Mesodermal cell (in vitro differentiated cells): ENCODE measurements around the gene FABP6.
"Not testable (repeated sequence)": the region's sequence is repeated elsewhere in the genome, so short reads cannot be mapped to it uniquely, and the experiment has no call there.

Source experiments
- H3K27ac ChIP-seq: 2 replicates; pipeline ENCODE4 v1.7.0; 2013; ENCODE audit warnings: mild to moderate bottlenecking, low read depth, low read length, moderate library complexity; ENCODE audit not compliant: severe bottlenecking
- H3K36me3 ChIP-seq: 2 replicates; pipeline ENCODE4 v1.7.1; 2013; ENCODE audit warnings: mild to moderate bottlenecking, low read length, moderate library complexity; ENCODE audit not compliant: control insufficient read depth, insufficient read depth
- H3K4me1 ChIP-seq: one replicate; pipeline ENCODE4 v1.7.1; 2013; ENCODE audit warnings: mild to moderate bottlenecking, low read length; ENCODE audit not compliant: insufficient read depth, control insufficient read depth, poor library complexity, severe bottlenecking
- H3K4me3 ChIP-seq: 2 replicates; pipeline ENCODE4 v1.7.0; 2013; ENCODE audit warnings: low read length, control low read depth, mild to moderate bottlenecking; ENCODE audit not compliant: insufficient read depth, poor library complexity, severe bottlenecking; ENCODE audit errors: extremely low read depth
- H3K9me3 ChIP-seq: 2 replicates; pipeline ENCODE4 v1.7.1; 2013; ENCODE audit warnings: mild to moderate bottlenecking, low read length, moderate library complexity; ENCODE audit not compliant: control insufficient read depth
- WGBS, 2 experiments: methylation state at CpG; one replicate each; pipeline ENCODE4 v1.1.5; 2013; ENCODE audit warnings: missing lambda C conversion rate in 2 of 2; ENCODE audit not compliant: insufficient coverage in 2 of 2; 5-methylcytosine and 5-hydroxymethylcytosine counted together

The FABP6 gene

GRCh38 chr5:160249570-160249969 is 20.3 kb downstream of the FABP6 start:
- not testable (repeated sequence) for H3K4me1 ChIP-seq

GRCh38 chr5:160250226-160250625 is 20.9 kb downstream of the FABP6 start:
- 90 to 96% methylated on average over 4 of the region's 5 CpGs for WGBS, 2 experiments
- H3K27ac ChIP-seq = no peak overlapping the region
- no peak overlapping the region for H3K4me3 ChIP-seq
- H3K9me3 ChIP-seq = no peaks in the 10 kb centered on the region
- peaks cover 46% of the 10 kb centered on the region for H3K36me3 ChIP-seq
- no peaks in the 10 kb centered on the region for H3K4me1 ChIP-seq

More at GRCh38 chr5:160249570-160249969, 20.3 kb downstream of the FABP6 start:
- not testable (repeated sequence) for H3K27ac ChIP-seq, H3K9me3 ChIP-seq, H3K4me3 ChIP-seq
- no CpG with 5 or more reads among the region's 1 CpG for WGBS, 2 experiments
- H3K36me3 ChIP-seq = peaks cover 42% of the 10 kb centered on the region

- Histone ChIP-seq H3K4me3 (no peak overlapping the region), H3K36me3 (peaks cover 52% of the 10 kb centered on the region), H3K4me1 (no peaks in the 10 kb centered on the region), H3K27ac (no peak overlapping the region), H3K9me3 (no peaks in the 10 kb centered on the region)
- WGBS, 2 experiments = 100% methylated on average over 1 to 2 of the region's 2 CpGs
Observed at GRCh38 chr5:160250826-160251225, 21.5 kb downstream of the FABP6 start.

- H3K4me1 ChIP-seq = no peaks in the 10 kb centered on the region
- H3K4me3 ChIP-seq = no peak overlapping the region
- peaks cover 59% of the 10 kb centered on the region for H3K36me3 ChIP-seq
- 90 to 94% methylated on average over 9 to 11 of the region's 14 CpGs for WGBS, 2 experiments
- H3K27ac ChIP-seq = no peak overlapping the region
- no peaks in the 10 kb centered on the region for H3K9me3 ChIP-seq
Observed at GRCh38 chr5:160251406-160252155, 22.3 kb downstream of the FABP6 start.

- WGBS, 2 experiments = 94 to 97% methylated on average over 5 of the region's 9 CpGs
- Histone ChIP-seq H3K9me3 (no peaks in the 10 kb centered on the region), H3K27ac (no peak overlapping the region), H3K4me3 (no peak overlapping the region), H3K4me1 (no peaks in the 10 kb centered on the region), H3K36me3 (peaks cover 63% of the 10 kb centered on the region)
Observed at GRCh38 chr5:160252916-160253315, 23.6 kb downstream of the FABP6 start.

GRCh38 chr5:160253441-160253840 is 24.1 kb downstream of the FABP6 start:
- 93 to 96% methylated on average over 17 of the region's 17 CpGs for WGBS, 2 experiments
- Histone ChIP-seq H3K9me3 (no peaks in the 10 kb centered on the region), H3K4me1 (no peaks in the 10 kb centered on the region), H3K4me3 (no peak overlapping the region), H3K36me3 (peaks cover 68% of the 10 kb centered on the region), H3K27ac (no peak overlapping the region)

- Histone ChIP-seq H3K4me3 (no peak overlapping the region), H3K4me1 (no peaks in the 10 kb centered on the region), H3K36me3 (peaks cover 80% of the 10 kb centered on the region), H3K27ac (no peak overlapping the region), H3K9me3 (no peaks in the 10 kb centered on the region)
- 94 to 100% methylated on average over 2 to 6 of the region's 6 CpGs for WGBS, 2 experiments
Observed at GRCh38 chr5:160254706-160255105, 25.4 kb downstream of the FABP6 start.

GRCh38 chr5:160259341-160259740 is 30.0 kb downstream of the FABP6 start:
- H3K4me1 ChIP-seq = peaks cover 26% of the 10 kb centered on the region
- 93 to 100% methylated on average over 5 of the region's 7 CpGs for WGBS, 2 experiments
- H3K4me3 ChIP-seq = no peak overlapping the region
- H3K36me3 ChIP-seq = peaks cover 51% of the 10 kb centered on the region
- H3K9me3 ChIP-seq = no peaks in the 10 kb centered on the region
- H3K27ac ChIP-seq = no peak overlapping the region

GRCh38 chr5:160260006-160260775 is 30.9 kb downstream of the FABP6 start:
- H3K27ac ChIP-seq = no peak overlapping the region
- no peaks in the 10 kb centered on the region for H3K9me3 ChIP-seq
- H3K4me1 ChIP-seq = peaks cover 26% of the 10 kb centered on the region
- H3K36me3 ChIP-seq = peaks cover 45% of the 10 kb centered on the region
- 87 to 90% methylated on average over 13 to 14 of the region's 14 CpGs for WGBS, 2 experiments
- H3K4me3 ChIP-seq = no peak overlapping the region

GRCh38 chr5:160260881-160261815 is 31.8 kb downstream of the FABP6 start:
- Histone ChIP-seq H3K9me3 (no peaks in the 10 kb centered on the region), H3K36me3 (peaks cover 36% of the 10 kb centered on the region), H3K4me3 (no peak overlapping the region), H3K27ac (peak overlapping the region; percentile 59), H3K4me1 (peaks cover 26% of the 10 kb centered on the region)
- WGBS, 2 experiments = 76 to 80% methylated on average over 16 to 17 of the region's 22 CpGs
